Ectodermal cell (in vitro differentiated cells): ENCODE data around the gene DFFB.

ENCODE experiments used
- H3K27ac ChIP-seq: 2 replicates; pipeline ENCODE4 v1.7.0; 2013; ENCODE audit warnings: mild to moderate bottlenecking, low read depth, low read length; ENCODE audit not compliant: insufficient read depth, poor library complexity, severe bottlenecking
- H3K27me3 ChIP-seq: 2 replicates; pipeline ENCODE4 v1.7.0; 2013; ENCODE audit warnings: mild to moderate bottlenecking, low read length; ENCODE audit not compliant: insufficient read depth, control insufficient read depth, poor library complexity, severe bottlenecking
- H3K36me3 ChIP-seq: one replicate; pipeline ENCODE4 v1.7.0; 2013; ENCODE audit warnings: low read length; ENCODE audit not compliant: control insufficient read depth, insufficient read depth
- H3K4me1 ChIP-seq: one replicate; pipeline ENCODE4 v1.7.0; 2013; ENCODE audit warnings: low read length; ENCODE audit not compliant: control insufficient read depth, insufficient read depth
- H3K4me3 ChIP-seq: 2 replicates; pipeline ENCODE4 v1.7.0; 2013; ENCODE audit warnings: low read depth, low read length, control low read depth; ENCODE audit not compliant: insufficient read depth
- H3K9me3 ChIP-seq: 2 replicates; pipeline ENCODE4 v1.7.0; 2013; ENCODE audit warnings: mild to moderate bottlenecking, low read length, moderate library complexity; ENCODE audit not compliant: control insufficient read depth
- WGBS, 2 experiments: methylation state at CpG; one replicate each; pipeline ENCODE4 v1.1.7; 2013; ENCODE audit warnings: missing lambda C conversion rate in 2 of 2; 5-methylcytosine and 5-hydroxymethylcytosine counted together

DFFB gene

DNA sequence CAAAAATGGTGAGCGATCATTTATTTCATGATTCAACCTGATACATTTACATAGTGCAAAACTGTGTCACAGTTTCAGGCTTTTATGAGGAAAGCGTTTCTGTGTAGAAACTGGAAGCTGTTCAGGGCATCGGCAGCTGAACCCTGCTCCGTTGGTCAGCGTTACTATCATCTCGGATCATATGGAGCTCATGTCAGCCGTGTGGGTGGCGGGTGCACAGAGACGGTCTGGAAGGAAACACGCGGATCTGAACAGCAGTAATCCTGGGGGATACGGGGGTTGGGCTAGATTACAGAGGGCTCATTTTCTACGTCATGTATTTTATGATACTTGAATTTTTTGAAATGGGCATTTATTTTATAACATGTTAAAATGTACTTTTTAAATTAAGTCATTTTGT lies 27.7 kb downstream of the DFFB start:
- WGBS, 2 experiments, result 94 to 97% methylated on average over 13 of the region's 13 CpGs
- H3K27ac ChIP-seq, result no peak overlapping the region
- H3K4me3 ChIP-seq, result no peak overlapping the region
- peaks cover 2% of the 10 kb centered on the region for H3K36me3 ChIP-seq
- no peaks in the 10 kb centered on the region for H3K4me1 ChIP-seq
- H3K9me3 ChIP-seq, result no peaks in the 10 kb centered on the region
- no peaks in the 10 kb centered on the region for H3K27me3 ChIP-seq

DNA sequence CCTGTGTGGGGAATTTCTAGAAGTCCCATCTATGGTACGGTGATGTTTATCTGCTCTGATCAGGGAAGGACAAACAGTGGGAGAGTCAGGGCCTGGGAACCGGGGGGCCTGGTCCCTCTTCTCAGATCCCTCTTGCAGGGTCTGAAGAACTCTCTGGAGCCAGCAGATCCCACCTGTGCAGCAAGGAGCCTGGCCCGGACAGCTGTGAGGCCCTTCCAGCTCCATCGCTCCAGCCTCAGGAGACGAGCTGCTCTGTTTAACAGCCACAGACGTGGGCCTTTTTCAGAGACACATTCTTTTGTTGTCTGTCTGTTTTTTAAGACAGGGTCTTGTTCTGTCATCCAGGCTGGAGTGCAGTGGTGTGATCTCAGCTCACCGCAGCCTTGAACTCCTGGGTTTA lies 28.3 kb downstream of the DFFB start:
- H3K27ac ChIP-seq, result no peak overlapping the region
- H3K4me1 ChIP-seq, result no peaks in the 10 kb centered on the region
- WGBS, 2 experiments, result 92 to 93% methylated on average over 7 of the region's 7 CpGs
- H3K4me3 ChIP-seq, result no peak overlapping the region
- no peaks in the 10 kb centered on the region for H3K27me3 ChIP-seq
- H3K36me3 ChIP-seq, result peaks cover 9% of the 10 kb centered on the region
- H3K9me3 ChIP-seq, result no peaks in the 10 kb centered on the region

DNA sequence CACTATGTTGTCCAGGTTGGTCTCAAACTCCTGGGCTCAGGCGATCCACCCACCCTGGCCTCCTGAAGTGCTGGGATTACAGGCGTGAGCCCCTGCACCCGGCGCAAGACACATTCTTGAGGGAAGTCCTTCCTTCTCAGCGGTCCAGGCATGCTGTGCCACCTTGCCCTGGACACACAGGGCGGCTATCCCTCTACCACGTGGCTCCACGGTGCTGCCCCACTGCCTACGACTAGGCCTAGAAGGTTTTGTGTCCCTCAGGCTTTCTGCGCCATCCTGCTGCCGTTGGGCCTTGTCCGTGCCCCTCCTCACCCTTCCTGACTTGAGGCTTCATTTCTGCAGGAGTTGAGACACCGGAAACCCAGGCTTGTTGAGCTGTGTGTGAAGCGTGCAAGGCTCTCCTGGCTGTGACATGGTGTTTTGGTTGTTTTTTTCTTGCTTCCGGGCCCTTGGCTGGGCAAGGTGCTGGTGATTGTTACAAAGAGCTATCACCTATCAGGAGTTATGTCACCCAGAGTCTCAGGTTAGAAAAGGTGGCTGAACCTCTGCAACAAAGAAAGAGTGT lies 28.9 kb downstream of the DFFB start:
- Histone ChIP-seq H3K27me3 (no peaks in the 10 kb centered on the region), H3K4me3 (no peak overlapping the region), H3K4me1 (no peaks in the 10 kb centered on the region), H3K9me3 (no peaks in the 10 kb centered on the region), H3K36me3 (peaks cover 10% of the 10 kb centered on the region), H3K27ac (no peak overlapping the region)
- WGBS, 2 experiments, result 94 to 95% methylated on average over 15 of the region's 15 CpGs

DNA sequence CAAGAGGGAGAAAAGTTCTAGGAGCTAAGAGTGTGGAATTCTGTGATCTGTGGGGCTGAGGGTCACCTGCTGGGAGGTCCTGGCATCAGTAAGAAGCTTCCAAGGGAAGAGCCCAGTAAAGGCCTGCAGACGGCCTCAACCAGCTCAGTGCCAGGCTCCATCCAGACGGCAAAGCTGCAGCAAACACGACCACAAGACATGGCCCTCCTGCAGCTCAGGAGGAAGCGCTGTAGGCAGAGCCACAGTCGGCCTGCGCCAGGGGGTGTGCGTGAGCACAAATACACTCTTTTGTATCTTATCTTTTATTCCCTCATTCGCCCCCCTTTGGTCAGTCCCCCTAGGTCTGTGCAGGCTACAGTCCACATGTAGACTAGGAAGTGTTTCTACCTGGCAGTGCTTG lies 29.4 kb downstream of the DFFB start:
- H3K9me3 ChIP-seq, result no peaks in the 10 kb centered on the region
- 91 to 95% methylated on average over 8 of the region's 8 CpGs for WGBS, 2 experiments

DNA sequence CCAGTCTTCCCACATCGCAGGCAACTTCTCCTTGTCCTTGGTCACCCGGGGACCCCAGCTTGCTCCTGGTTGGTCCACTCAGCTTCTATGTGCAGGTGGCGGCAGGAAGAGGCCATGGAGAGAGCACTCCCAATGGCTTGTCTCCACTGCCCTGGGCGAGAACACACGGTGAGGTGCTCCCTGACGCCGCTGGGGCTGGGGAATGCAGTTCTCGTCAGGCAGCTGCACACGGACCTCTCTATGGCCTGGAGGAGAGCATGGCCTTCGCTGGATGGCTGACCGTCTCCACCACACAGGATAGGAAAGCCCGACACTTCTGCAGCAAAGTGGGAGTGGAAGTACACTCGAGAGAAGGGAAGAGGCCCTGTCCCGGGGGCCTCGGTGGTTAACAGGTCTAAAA lies 31.0 kb downstream of the DFFB start:
- no peak overlapping the region for H3K27ac ChIP-seq
- no peak overlapping the region for H3K4me3 ChIP-seq
- no peaks in the 10 kb centered on the region for H3K27me3 ChIP-seq
- H3K9me3 ChIP-seq, result no peaks in the 10 kb centered on the region
- no peaks in the 10 kb centered on the region for H3K4me1 ChIP-seq
- 95% methylated on average over 15 of the region's 15 CpGs for WGBS, 2 experiments
- H3K36me3 ChIP-seq, result peaks cover 14% of the 10 kb centered on the region

More for the DNA sequence above, 29.4 kb downstream of the DFFB start:
- H3K4me1 ChIP-seq, result no peaks in the 10 kb centered on the region
- H3K36me3 ChIP-seq, result peaks cover 10% of the 10 kb centered on the region
- no peak overlapping the region for H3K27ac ChIP-seq
- no peak overlapping the region for H3K4me3 ChIP-seq
- H3K27me3 ChIP-seq, result no peaks in the 10 kb centered on the region

DNA sequence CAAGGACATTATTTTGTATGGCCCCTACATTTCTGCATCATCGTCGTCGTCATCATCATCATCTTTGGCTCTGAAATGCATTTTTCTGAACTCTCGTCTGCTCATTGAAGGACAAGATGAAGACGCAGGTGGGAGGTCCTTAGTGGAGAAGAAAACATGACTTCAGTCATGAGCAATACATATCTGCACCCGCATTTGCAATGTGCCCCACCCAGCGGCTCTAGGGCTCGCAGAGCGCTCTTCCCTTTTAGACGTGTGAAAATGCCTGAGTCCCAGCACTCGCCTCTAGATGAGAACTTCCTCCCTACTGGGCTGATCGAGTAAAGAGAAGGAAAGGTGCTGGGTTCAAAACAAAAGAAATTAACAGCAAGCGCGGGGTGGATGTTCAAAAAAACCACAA lies 32.7 kb downstream of the DFFB start:
- 92 to 94% methylated on average over 14 of the region's 14 CpGs for WGBS, 2 experiments
- H3K27me3 ChIP-seq, result no peaks in the 10 kb centered on the region
- no peaks in the 10 kb centered on the region for H3K9me3 ChIP-seq
- H3K4me1 ChIP-seq, result no peaks in the 10 kb centered on the region
- H3K27ac ChIP-seq, result no peak overlapping the region
- peaks cover 14% of the 10 kb centered on the region for H3K36me3 ChIP-seq
- H3K4me3 ChIP-seq, result no peak overlapping the region

DNA sequence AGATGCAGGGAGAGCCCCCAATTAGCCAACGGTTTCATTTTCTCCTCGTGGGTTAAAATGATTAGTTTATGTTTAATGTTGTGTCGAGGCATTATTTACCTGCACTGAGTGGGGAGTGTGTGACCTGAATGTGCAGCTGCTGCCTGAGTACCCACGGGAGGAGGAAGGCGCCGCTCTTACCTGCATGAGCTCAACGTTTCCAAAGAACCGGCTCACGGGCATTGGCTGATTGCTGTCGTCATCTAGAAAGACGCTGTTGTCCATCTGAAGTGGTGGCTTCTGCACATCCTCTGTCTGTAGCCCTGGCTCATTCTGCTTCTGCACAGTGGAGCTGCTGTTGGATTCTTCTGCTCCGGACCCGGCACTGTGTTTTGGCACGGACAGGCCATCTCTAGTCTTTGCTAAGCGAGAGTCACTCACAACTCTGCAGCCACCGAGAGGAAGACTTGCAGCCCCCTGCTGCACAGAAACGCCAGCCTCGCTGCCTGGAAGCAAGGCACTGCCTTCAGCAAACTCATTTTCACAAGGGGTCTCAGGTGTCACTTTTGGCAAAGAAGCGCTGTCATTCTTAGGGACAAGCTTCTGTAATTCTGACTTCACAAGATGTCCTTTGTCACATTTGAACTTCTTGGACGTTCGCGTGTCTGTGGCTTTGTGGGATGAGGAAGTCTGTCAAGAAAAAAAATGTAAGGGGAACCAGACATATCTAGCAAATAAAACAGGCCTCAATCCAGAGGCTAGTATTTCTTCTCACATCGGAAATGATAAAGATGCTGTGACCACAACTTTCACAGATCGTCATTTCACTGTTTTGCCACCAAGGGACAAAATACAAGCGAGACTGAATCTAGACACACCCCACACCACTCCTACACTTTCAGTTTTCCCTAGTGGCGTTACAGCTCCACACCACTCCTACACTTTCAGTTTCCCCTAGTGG lies 33.4 kb downstream of the DFFB start:
- Histone ChIP-seq H3K4me1 (no peaks in the 10 kb centered on the region), H3K27me3 (no peaks in the 10 kb centered on the region), H3K36me3 (peaks cover 14% of the 10 kb centered on the region), H3K27ac (no peak overlapping the region), H3K4me3 (no peak overlapping the region), H3K9me3 (no peaks in the 10 kb centered on the region)
- 92 to 93% methylated on average over 26 of the region's 26 CpGs for WGBS, 2 experiments

DNA sequence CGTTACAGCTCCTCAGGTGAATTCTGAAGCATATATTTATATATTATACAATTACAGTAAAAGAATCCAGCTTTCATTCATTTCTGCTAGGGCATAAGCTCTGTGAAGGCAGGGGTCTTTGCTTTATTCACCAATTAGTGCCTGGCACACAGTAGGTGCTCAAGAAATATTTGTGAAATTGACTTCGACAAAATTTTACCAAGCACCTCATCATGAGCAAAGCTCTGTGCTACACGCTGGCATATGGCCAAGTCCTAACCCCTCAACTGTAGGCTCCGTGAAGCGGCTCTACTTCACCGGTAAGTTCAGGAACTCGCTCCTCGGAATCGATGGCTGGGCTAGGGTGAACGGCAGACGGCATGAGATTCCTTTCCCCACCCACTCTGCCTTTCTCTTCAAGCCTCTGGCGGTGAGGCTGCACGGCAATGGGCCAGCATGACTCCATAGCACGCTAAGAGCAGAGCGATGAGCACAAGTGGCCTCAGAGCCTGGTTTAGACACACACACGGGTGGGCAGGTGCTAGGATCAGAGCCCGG lies 34.1 kb downstream of the DFFB start:
- Histone ChIP-seq H3K36me3 (peaks cover 14% of the 10 kb centered on the region), H3K4me3 (no peak overlapping the region), H3K27ac (no peak overlapping the region), H3K9me3 (no peaks in the 10 kb centered on the region), H3K4me1 (no peaks in the 10 kb centered on the region), H3K27me3 (no peaks in the 10 kb centered on the region)
- 96 to 97% methylated on average over 16 to 17 of the region's 17 CpGs for WGBS, 2 experiments

DNA sequence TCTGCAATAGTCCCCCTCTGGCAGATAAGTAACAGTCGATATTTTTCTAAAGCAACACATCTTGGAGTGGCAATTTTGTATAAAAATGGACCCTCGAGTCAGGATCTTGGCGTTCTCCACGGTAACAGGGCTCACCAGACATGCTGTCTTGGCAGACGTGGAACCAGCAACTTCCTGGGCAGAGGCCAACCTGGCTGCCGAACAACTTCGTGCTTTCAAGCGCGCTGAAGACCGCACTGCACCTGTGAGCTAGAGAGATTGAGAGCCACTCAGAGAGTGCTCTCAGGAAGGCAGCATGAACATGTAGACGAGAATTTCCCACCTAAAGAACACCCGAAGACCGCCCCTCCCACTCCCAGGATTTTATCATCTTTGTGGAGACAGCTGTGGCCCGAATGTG lies 35.5 kb downstream of the DFFB start:
- H3K9me3 ChIP-seq, result no peaks in the 10 kb centered on the region
- H3K27ac ChIP-seq, result no peak overlapping the region
- H3K4me3 ChIP-seq, result no peak overlapping the region
- 95 to 98% methylated on average over 14 of the region's 14 CpGs for WGBS, 2 experiments
- H3K4me1 ChIP-seq, result no peaks in the 10 kb centered on the region
- no peaks in the 10 kb centered on the region for H3K27me3 ChIP-seq
- peaks cover 14% of the 10 kb centered on the region for H3K36me3 ChIP-seq

DNA sequence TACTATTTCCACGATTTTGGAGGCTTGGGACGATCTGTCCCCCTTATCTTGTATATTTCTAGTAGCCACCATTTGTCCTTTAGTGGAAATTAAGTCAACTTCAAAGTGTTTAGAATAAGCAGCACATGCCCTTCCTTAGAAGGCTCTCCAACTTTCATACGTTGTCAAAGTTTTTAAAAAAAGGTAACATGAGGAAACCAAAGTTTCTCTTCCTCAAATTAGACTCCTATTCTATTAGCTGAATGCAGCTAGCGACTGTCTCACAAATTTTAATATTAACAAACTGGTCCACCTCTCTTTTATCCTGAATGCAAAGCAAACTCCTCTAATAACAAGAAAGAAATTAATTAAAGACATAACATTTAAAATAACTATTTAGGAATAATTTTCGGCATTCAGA lies 35.9 kb downstream of the DFFB start:
- 93 to 94% methylated on average over 5 of the region's 5 CpGs for WGBS, 2 experiments
- Histone ChIP-seq H3K27ac (no peak overlapping the region), H3K27me3 (no peaks in the 10 kb centered on the region), H3K4me3 (no peak overlapping the region), H3K4me1 (no peaks in the 10 kb centered on the region), H3K9me3 (no peaks in the 10 kb centered on the region), H3K36me3 (peaks cover 14% of the 10 kb centered on the region)
